CD4-positive, alpha-beta T cell treated with Interleukin-6 at 100 ng/mL for 8 hours (primary cell): ENCODE measurements around the gene SSTR5.
A peak's percentile ranks its signal among the peaks of the same experiment; 100 is the strongest.

ENCODE experiments used
- DNase-seq: peaks from one replicate; pipeline ENCODE4 v3.0.0-alpha.2; 2020; ENCODE audit warnings: mixed read lengths, low spot score

Gene SSTR5

DNA sequence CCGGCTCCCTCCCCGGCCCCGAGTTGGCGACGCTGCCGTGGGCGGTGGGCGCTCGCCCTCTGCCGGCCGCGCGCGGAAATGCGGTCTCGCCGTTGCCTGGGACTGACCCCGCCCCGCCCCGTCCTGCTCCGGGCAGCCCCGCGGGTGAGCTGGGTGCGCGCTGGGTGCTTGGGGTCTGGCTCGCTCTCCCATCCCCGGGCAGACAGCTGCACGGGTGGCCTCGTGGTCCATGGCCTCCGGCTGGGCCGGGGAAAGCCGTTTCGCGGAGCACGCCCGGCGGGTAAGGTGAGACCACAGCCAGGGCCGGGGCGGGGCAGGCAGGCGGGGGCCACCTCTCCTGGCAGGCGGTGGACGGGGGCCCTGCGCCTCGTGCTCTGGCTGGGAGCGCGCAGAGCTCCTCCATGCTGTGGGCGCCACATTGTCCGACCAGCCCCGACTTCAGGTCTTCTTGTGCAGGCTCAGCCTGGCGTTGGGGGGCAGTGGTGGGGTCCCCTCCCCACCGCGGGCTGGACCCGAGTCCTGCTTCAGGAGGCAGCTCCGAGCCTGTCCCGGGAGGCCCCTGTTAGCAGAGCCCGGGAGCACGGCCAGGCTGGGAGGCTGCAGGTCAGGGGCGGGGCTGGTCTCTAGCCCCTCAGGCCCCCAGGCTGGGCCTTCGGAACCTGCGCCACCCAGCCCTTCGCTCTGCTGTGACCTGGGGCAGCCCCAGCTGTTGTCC, 30.5 kb downstream of the SSTR5 start:
- DNase-seq, result peak; percentile 52

DNA sequence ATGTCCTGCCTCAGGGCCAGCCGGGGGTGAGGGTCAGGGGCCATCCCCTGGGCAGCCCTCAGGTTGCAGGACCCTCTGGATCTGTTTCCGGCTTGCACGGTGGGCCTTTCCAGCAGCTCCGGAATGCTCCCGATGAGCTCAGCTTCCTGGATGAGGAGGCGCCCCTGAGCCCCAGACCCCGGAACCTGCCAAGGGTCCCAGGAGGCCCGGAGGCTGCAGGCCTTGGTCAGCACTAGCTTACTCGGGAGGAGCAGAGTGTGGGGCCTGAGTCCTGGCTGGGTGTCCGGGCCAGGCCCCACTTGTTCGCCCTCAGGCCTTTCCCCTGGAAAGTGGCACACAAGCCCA, 31.1 kb downstream of the SSTR5 start:
- DNase-seq, result no peak

DNA sequence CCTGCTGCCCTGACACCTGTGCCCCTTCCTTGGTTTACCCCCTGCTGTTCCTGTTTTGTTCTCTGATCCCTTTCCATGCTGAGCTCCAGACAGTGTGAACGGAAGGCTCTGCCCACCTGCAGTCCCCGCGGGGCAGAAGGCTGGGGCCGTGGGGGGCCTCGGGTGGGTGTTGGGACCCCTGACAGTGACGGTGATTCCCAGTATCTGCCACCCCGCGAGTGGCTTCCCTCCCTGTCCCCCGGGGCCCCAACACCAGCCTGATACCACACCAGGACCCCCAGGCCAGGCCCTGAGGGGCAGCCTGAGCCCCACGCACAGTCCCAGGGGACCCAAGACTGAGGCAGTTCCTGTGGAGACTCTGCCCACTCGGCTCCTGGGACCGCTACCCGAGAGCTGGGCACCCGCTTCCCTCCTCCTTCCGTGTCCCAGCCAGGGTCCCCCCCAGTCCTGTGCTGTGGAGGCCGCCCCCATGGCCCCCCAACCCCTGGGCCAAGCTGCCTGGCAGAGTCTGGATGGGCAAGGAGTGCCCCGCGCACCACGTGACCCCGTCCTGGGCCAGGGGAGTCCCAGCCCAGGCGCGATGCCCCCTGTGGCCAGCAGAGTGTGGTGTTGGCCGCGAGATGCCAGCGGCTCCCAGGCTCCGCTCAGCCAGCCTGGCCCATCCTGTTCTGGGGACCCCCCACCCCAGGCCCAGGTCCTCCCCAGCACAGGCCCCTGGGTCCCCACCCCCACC, 33.5 kb downstream of the SSTR5 start:
- peak; percentile 17 for DNase-seq

DNA sequence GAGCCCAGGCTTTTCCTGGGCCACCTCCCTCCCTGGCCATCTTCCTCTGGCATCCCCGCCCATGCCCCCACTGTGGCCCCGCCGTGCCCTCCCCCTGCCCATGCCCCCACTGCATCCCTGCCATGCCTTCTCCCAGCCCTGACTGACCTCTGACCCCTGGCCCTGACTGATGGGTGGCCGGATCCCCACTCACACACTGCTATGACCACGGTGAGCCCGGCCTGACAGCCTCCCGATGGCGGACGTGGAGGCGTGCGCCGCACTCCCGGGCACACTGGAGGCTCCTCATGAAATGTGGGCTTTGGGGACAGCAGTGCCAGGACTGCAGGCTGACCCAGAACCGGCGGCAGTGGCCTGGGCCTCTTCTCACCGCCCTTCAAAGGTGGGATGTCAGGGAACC, 34.1 kb downstream of the SSTR5 start:
- no peak for DNase-seq

DNA sequence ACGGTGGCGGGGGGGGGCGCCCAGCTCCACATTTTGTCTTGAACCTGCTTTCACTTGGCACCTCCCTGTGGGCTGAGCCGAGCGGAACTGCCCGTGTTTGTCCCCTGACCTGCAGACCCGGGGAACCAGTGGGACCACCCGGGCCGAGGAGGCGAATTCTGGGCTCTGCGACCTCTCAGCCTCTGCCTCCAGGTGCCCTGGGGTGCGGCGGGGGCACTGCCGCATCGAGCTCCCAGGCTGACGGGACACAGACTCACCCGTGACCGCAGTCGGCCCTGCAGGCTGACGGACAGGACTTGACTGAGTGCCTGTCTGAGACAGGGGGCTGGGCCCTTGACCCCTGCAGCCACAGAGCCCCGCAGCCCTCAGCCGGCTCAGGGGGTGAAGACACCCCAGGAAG, 34.6 kb downstream of the SSTR5 start:
- DNase-seq, result no peak

DNA sequence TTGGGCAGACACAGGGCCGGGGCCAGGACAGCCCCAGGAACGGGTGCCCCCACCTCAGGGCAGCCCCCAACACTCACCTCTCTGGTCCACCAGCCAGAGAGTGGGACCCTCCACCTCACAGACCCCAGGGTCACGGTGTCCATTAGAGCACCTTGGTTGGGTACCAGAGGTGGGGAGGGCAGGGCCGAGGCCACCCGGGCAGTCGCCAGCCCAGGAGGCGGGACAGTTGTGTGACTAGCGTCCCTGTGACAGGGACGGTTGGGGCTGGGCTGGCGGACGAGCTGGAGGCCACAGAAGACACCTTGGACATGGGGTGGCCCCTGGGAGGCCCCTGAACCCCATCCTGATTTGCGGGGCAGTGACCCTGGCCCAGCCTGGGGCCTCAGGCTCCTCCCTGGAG, 35.2 kb downstream of the SSTR5 start:
- DNase-seq, result no peak

DNA sequence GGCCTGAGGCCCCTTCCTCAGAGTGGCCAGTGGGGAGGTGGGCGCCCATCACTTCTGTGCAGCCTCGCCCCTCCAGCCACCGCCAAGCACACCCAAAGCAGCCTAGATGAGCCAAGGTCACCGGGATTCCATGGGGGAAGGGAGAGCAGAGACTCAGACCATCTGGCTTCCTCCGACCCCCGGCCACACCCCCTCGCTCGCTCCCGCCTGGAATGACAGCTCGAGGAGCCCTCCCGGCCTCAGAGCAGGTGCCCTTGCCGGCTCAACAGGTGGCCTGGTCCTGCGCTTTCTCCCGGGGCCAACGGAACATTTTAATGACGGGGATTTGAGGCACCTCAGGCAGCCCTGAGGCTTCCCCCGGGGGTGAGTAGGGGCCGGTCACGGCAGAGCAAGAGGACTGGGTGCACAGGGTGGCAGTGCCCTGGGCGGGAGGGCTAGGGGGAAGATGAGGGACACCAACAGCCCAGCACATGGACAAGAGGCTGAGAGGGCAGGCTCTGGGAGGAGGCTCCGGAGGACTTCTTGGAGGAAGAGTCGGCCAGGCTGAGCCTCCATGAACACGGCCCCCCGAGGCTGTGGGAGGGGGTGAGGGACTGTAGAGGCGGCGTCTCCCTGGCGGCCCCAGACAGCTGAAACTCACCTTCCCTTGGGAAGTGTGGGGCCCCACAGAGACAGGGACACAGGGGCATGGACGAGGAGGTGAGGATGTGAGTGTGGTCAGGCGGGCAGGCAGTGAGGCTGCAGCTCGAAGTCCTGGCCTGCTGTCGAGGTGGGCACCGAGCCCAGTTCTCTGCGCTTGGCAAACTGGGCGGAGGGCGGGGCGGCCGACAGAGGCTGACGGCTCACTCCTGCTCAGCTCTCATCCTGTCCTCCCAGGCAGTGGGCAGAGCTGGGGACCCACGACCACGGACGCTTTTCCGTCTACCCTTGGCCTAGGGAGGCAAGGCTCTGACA, 36.0 kb downstream of the SSTR5 start:
- no peak for DNase-seq

DNA sequence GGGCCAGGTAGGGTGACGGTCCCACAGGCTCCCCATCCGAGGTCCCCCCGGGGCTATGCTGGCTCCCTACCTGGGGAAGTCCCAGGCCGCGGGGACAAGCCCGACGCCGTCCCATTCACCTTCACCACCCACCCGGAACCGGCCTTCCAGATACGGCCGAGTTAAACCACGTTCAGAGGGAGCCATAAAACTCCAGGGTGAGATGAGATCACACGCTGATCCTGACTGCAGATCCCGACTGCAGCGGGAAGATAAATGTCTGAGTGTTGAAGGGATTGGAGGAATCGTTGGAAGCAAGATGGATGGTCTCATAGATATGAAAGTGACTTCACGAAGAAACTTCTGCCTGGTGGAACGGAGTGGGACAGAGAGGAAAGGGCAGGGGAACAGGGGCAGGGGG, 37.1 kb downstream of the SSTR5 start:
- DNase-seq, result no peak

DNA sequence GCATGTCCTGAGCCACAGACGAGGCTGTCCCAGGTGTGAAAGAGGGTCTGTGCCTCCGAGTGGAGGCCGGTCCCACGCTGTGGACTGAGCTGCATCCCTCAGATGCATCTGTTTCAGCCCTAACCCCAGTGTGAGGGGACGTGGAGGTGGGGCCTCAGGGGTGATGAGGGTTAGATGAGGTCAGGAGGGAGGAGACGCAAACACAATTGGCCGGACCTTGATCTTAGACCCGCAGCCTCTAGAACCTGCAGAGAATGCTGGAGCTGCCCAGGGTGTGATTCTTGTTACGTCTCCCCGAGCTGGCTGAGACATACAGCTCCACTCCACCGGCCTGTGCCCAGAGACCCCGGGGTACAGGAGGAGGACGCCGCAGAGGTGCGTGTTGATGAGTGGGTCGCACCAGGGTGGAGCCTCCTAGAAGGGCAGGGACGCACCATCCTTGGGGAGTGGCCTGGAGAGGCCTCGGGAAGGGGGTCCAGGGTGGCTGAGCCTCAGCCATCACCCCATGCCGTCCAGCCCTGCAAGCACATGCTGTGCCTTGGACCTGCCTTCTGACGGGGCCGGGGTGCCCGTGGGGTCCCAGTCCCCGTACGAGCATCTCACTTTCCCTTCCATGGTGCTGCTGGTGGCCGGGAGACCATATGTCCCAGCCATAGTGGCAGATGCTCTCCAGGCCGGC, 40.1 kb downstream of the SSTR5 start:
- DNase-seq, result no peak

DNA sequence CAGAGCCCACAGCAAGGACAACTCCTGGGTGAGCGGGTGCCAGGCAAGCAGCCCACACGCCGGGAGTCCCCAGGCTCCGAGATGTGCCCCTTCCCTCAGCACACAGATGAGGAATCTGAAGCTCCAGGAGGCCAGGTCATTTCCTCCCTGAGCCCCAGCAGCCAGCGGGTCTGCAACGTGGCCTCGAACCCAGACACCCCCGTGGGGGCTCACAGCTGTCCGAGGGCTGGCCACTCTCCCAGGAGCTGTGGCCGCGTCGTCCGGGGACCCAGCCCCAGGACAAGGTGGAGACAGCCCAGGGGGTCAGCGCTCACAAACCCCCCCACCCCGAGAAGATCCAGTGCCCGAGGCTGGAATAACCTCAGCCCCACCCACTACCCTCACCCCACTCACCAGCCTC, 40.9 kb downstream of the SSTR5 start:
- DNase-seq, result no peak

DNA sequence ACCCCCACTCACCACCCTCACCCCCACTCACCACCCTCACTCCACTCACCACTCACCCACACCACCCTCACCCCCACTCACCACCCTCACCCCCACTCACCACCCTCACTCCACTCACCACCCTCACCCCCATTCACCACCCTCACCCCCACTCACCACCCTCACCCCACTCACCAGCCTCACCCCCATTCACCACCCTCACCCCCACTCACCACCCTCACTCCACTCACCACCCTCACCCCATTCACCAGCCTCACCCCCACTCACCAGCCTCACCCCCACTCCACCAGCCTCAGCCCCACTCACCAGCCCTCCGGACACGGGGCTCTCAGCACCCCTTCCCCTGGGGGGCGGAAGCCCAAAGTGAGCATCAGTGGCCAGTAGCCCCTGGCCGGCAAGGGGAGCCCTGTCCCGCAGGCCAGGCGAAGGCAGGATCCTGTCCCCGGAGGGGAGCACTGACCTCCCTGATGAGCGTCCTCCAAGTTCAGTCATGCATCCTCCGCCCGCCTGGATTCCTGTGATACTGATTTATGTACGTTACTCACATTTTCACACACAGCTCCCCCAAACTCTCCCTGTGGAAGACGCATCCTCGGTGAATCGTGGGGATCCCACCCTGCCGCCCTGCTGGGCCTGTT, 41.5 kb downstream of the SSTR5 start:
- no peak for DNase-seq

DNA sequence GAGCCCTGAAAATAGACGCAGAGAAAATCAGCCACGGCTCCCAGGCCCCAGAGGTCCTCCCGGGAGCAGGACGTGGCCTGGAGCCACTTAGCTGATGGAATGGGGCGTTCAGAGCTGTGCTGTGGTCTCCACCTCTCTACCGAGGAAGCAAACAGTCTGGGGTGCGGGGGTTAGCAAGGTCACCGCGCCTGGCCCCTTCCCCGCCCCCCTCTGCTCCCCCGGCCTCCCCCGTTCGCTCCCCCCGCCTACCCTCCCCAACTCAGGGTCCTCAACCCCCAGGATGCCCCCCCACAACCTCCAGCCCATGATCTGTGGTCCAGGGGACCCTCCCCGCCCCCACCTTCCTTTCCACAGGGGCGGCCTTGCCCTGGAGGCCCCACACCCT, 44.1 kb downstream of the SSTR5 start:
- DNase-seq, result no peak

DNA sequence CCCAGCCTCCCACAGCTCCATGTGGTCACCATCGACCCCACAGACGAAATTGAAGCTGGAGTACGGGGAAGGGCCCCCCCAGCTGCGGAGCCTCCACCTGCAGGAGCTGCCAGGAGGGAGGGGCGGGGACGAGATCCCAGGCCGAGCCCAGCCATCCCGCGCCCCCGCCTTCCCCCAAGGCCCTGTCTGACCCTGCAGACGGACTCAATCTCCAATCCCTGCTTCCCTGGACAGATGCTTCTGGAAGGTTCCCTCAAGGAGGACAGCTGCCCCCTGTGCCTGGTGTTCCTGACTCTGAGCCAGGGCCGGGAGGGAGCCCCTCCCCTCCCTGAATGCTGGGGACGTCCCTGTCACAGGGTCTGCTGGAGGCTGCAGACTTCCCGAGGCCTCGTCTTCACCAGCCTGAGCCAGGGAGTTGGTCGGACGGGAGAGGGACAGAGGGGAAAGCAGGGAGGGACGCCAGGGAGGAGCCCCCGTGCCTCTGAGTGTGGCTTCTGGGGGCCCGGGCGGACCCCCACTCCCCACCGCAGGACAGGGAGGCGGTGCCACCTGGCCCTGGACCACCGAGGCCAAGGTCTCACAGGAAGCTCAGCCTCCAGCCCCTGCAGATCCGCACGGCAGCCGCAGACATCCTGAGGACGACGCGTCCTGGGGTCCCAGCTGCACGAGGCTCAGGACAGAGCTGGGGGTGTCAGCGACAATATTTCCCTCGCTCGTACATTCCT, 44.8 kb downstream of the SSTR5 start:
- DNase-seq, result no peak

DNA sequence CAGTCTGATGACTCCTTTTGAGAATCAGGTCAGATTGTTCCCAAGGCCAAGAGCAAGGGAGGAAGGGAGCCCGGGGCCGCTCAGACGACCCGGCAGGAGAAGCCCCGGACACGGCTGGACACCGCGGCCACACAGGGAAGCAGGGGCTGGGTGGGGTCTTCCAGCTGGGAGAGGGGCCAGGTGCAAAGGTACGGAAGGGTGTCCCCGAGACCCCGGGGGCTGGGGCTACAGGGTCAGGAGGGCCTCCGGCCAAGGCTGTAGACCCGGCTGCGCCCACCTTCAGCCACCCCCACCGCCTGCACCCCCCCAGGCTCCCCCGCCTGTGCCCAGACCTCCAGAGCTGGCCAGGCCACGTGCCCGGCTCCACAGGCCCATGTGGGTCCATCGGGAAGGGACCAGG, 45.4 kb downstream of the SSTR5 start:
- DNase-seq, result no peak

DNA sequence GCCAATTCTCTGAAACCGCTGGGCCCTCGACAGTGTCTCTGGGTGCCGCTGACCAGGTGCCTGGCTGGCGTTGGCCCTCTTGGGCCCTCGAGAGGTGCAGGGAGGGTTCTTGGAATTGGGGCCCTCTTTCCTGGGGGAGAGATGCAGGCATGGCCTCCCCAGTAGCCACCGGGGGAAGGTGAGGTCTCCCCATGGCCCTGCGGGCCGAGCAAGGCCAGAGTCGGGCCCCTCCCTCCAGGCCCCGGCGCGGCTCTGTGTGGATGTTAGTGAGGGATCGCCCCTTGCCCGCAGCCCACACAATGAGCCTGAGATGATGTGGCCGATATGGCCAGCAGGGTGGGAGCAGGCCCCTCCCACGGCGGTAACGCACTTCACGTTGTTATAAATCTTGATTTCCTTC, 46.6 kb downstream of the SSTR5 start:
- DNase-seq, result no peak

DNA sequence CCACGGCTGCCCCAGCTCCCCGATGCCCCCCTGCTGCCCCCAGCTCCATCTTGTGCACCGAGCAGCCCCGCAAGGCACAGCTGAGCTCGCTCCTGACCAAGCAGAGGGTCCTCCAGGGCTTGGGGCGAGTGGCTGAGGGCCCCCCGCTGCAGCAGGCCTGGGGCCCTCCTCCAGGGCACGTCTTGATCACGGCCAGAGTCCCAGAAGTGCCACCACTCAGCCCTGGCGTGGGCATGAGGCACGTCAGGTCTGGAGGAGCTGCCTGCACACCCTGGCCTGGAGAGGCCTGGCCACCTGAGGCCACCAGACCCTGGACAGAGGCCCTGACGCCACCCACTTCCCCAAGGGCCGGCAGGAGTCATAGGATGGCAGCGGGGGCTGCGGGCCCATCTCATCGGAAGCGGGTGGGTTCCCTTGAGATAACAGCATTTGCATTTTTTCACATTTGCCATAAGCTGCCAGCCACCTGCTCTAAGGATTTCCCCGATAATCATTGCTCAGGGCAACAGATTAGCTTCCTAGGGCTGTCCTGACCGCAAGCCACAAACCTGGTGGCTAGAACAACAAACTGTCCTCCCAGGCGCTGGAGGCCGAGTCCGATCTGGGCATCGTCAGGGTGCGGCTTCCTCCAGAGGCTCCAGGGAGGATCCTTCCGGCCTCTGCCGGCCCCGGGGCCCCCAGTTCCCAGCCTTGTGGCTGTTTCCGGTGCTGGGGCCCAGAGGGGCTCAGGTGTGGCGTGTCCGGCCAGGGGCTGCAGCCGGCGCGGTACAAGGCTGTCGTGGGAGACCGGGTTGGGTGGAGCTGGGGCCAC, 47.4 kb downstream of the SSTR5 start:
- DNase-seq, result no peak

DNA sequence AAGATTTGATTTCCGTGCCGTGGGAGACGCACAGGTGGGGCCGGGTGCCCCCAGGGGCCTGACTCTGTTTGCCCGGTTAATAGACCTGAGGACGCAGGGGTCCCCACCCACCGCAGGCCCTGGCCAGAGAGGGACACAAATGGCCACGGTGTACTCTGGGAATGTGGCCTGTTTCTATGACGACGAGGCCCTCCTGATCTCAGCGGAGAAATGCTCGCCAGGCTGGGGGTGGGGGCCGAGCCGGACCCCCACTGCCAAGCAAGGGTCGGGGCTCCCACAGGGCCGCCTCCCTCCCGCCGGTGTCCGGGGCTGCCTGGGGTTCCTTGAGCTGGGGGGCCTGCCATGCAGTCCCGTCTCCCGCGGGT, 48.0 kb downstream of the SSTR5 start:
- DNase-seq, result no peak

DNA sequence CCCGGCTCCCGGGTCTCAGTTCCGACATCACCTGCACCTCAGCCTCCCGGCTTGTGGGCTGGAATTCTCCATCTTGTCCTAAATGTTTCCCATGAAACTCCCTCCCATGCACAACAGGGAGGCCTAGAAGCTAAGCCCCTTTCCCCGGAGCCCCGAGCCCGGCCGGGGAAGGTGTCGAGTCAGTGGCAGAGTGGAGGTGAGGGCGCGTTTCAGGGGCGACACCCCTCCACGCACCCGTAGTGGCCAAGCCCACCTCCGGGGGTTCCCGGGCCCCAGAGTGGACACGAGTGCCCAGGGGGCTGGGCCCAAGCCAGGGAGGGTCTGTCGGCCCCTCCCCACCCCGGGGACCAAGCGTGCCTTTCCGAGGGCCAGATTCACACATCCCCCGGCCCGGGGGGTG, 48.5 kb downstream of the SSTR5 start:
- DNase-seq, result no peak

DNA sequence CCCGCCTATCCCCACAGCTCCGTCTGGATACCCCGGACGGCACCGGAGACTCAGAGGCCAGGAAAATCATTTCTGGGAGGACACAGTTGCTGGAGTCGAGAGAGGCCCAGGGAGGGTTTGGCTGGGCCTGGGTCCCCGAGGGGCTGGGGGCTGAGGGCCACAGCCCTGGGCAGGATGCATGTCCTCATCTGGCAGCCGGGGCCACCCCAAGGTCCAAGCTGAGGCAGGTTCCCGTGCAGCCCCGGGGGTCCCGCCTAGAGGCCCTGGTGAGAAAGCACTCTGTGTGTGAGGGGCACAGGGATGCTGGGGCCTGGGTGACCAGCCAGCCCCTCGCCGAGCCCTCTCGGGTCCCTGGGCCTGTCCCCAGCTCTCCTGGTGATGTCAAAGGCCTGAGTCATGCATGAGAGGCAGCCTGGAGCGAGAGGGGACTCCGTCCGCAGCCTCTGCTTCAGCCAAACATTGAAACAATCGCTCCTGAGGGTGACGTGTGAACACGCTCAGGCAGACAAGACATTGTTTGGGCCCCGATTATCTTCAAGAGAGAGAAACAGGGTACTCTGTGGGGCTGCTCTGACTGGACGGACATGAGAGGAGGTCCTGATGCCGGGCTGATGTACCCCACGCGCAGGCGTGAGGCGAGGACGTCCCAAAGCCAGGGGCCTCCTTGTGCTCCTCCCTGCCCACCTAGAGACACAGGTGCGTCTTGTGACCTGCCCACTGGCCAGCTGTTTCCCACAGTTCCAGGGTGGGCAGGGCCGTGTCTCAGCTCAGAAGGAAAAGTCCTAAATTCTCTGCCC, 49.3 kb downstream of the SSTR5 start:
- no peak for DNase-seq

DNA sequence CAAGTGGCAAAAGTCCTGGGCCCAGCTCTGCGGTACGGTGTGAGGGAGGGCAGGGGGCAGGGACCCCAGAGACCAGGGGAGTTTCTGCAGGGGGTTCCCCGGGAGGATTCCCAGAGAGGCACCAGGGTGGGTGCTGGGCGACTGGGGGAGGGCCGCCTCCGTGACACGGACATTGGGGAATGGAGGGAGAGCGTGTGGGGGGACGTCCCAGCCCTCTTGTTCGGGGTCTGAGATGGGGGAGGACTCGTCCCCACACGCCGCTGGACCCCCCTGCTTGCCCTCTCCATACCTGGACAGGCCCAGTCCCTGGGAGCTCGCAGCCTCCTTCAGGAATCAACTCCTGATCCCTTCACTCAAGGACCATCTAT, 49.8 kb downstream of the SSTR5 start:
- DNase-seq, result no peak
